H9 (cell line): ENCODE data around the gene DNAL1. TPM values are rescaled to one million over a fixed set of nuclear protein-coding genes. Genes with fewer than 3 reads are reported as not detected.

ENCODE experiments used
- DNase-seq: peaks from one replicate; pipeline ENCODE4 v3.0.0-alpha.2; 2017
- H2AFZ ChIP-seq: one replicate; pipeline ENCODE4 v1.6.1; 2013; ENCODE audit warnings: mild to moderate bottlenecking, low read length, control low read depth, moderate library complexity
- H2AK5ac ChIP-seq: 2 replicates; pipeline ENCODE4 v1.6.1; 2013; ENCODE audit warnings: low read length, control low read depth, mixed read lengths; ENCODE audit not compliant: insufficient read length
- H2BK120ac ChIP-seq: one replicate; pipeline ENCODE4 v1.6.1; 2013; ENCODE audit warnings: low read depth, mild to moderate bottlenecking, low read length, control low read depth, inconsistent platforms; ENCODE audit not compliant: poor library complexity, severe bottlenecking
- H2BK12ac ChIP-seq: 2 replicates; pipeline ENCODE4 v1.6.1; 2013; ENCODE audit warnings: low read length, control low read depth, mixed read lengths, low read depth; ENCODE audit not compliant: insufficient read length
- H2BK15ac ChIP-seq: 2 replicates; pipeline ENCODE4 v1.6.1; 2013; ENCODE audit warnings: low read depth, low read length, control low read depth
- H2BK20ac ChIP-seq: one replicate; pipeline ENCODE4 v1.6.1; 2013; ENCODE audit warnings: low read depth, mild to moderate bottlenecking, low read length, control low read depth, inconsistent platforms; ENCODE audit not compliant: poor library complexity, severe bottlenecking
- H2BK5ac ChIP-seq: 2 replicates; pipeline ENCODE4 v1.6.1; 2013; ENCODE audit warnings: low read length, control low read depth, mixed read lengths; ENCODE audit not compliant: insufficient read length
- H3K14ac ChIP-seq: 2 replicates; pipeline ENCODE4 v1.6.1; 2013; ENCODE audit warnings: low read length, control low read depth; ENCODE audit not compliant: insufficient read depth
- H3K18ac ChIP-seq: 2 replicates; pipeline ENCODE4 v1.6.1; 2013; ENCODE audit warnings: low read depth, mild to moderate bottlenecking, mixed read lengths, low read length, control low read depth; ENCODE audit not compliant: insufficient read length
- H3K23ac ChIP-seq: 2 replicates; pipeline ENCODE4 v1.6.1; 2013; ENCODE audit warnings: low read length, control low read depth, mixed read lengths, low read depth; ENCODE audit not compliant: insufficient read length
- H3K23me2 ChIP-seq: 2 replicates; pipeline ENCODE4 v1.6.1; 2013; ENCODE audit warnings: low read depth, mild to moderate bottlenecking, mixed read lengths, low read length, control low read depth; ENCODE audit not compliant: insufficient read length, poor library complexity, severe bottlenecking
- H3K27ac ChIP-seq: 2 replicates; pipeline ENCODE4 v1.5.1; 2013; ENCODE audit warnings: low read length, control low read depth, mixed read lengths, low read depth; ENCODE audit not compliant: insufficient read length
- H3K27me3 ChIP-seq: 2 replicates; pipeline ENCODE4 v1.6.1; 2013; ENCODE audit warnings: low read length, control low read depth, inconsistent platforms; ENCODE audit not compliant: insufficient read depth
- H3K4ac ChIP-seq: 2 replicates; pipeline ENCODE4 v1.6.1; 2013; ENCODE audit warnings: low read depth, mild to moderate bottlenecking, control low read depth, inconsistent platforms, low read length, moderate library complexity
- H3K4me1 ChIP-seq: 2 replicates; pipeline ENCODE4 v1.6.1; 2013; ENCODE audit warnings: low read length, control low read depth, inconsistent platforms; ENCODE audit not compliant: insufficient read depth
- H3K4me2 ChIP-seq: 2 replicates; pipeline ENCODE4 v1.6.1; 2013; ENCODE audit warnings: low read length, control low read depth, mixed read lengths; ENCODE audit not compliant: insufficient read length, insufficient read depth
- H3K56ac ChIP-seq: 2 replicates; pipeline ENCODE4 v1.6.1; 2013; ENCODE audit warnings: low read depth, mild to moderate bottlenecking, mixed read lengths, low read length, control low read depth; ENCODE audit not compliant: insufficient read length
- H3K79me1 ChIP-seq: 2 replicates; pipeline ENCODE4 v1.6.1; 2013; ENCODE audit warnings: low read depth, mild to moderate bottlenecking, moderate library complexity, low read length, control low read depth, inconsistent platforms; ENCODE audit not compliant: insufficient read depth, poor library complexity, severe bottlenecking
- H3K79me2 ChIP-seq: 2 replicates; pipeline ENCODE4 v1.6.1; 2013; ENCODE audit warnings: low read length, control low read depth, inconsistent platforms; ENCODE audit not compliant: insufficient read depth
- H3K9ac ChIP-seq: 2 replicates; pipeline ENCODE4 v1.6.1; 2013; ENCODE audit warnings: low read length, control low read depth, mixed read lengths; ENCODE audit not compliant: insufficient read length; ENCODE audit errors: extremely low read depth
- H3K9me3 ChIP-seq: one replicate; pipeline ENCODE4 v1.6.1; 2013; ENCODE audit warnings: low read depth, low read length, inconsistent platforms; ENCODE audit not compliant: control insufficient read depth
- H3T11ph ChIP-seq: one replicate; pipeline ENCODE4 v1.6.1; 2013; ENCODE audit warnings: mild to moderate bottlenecking, low read length, control low read depth, inconsistent platforms
- H4K20me1 ChIP-seq: one replicate; pipeline ENCODE4 v1.6.1; 2013; ENCODE audit not compliant: control insufficient read depth, insufficient read length, insufficient read depth
- H4K5ac ChIP-seq: 2 replicates; pipeline ENCODE4 v1.6.1; 2013; ENCODE audit warnings: low read depth, mild to moderate bottlenecking, mixed read lengths, low read length, control low read depth; ENCODE audit not compliant: insufficient read length
- H4K8ac ChIP-seq: replicated peaks from 2 replicates; pipeline ENCODE4 v1.6.1; 2013; ENCODE audit warnings: low read length, control low read depth, mixed read lengths, low read depth; ENCODE audit not compliant: insufficient read length
- H4K91ac ChIP-seq: 2 replicates; pipeline ENCODE4 v1.6.1; 2013; ENCODE audit warnings: low read depth, mild to moderate bottlenecking, moderate library complexity, mixed read lengths, low read length, control low read depth; ENCODE audit not compliant: insufficient read length
- H3K27ac Mint-ChIP-seq, 3 experiments: 2 replicates in 2 of 3; 3 replicates in 1 of 3; pipeline ENCODE4 v1.8.0; 2020 to 2021; ENCODE audit warnings: mixed read lengths in 3 of 3, mild to moderate bottlenecking in 1 of 3, moderate library complexity in 1 of 3
- H3K27me3 Mint-ChIP-seq: 2 replicates; pipeline ENCODE4 v1.8.0; 2021; ENCODE audit warnings: low read depth, mild to moderate bottlenecking, moderate library complexity, mixed read lengths
- H3K36me3 Mint-ChIP-seq, 3 experiments: 2 replicates in 2 of 3; 3 replicates in 1 of 3; pipeline ENCODE4 v1.8.0; 2020 to 2021; ENCODE audit warnings: low read depth in 3 of 3, mixed read lengths in 3 of 3; ENCODE audit not compliant: insufficient read depth in 1 of 3
- H3K4me1 Mint-ChIP-seq, 2 experiments: 2 replicates each; pipeline ENCODE4 v1.8.0; 2020; ENCODE audit warnings: mixed read lengths in 2 of 2
- H3K4me3 Mint-ChIP-seq, 2 experiments: 2 replicates in 1 of 2; 3 replicates in 1 of 2; pipeline ENCODE4 v1.8.0; 2020 to 2021; ENCODE audit warnings: mild to moderate bottlenecking in 2 of 2, mixed read lengths in 2 of 2, moderate library complexity in 1 of 2
- H3K9me3 Mint-ChIP-seq, 2 experiments: 2 replicates in 1 of 2; 3 replicates in 1 of 2; pipeline ENCODE4 v1.8.0; 2020; ENCODE audit warnings: mild to moderate bottlenecking in 2 of 2, mixed read lengths in 2 of 2, moderate library complexity in 1 of 2
- CTCF ChIP-seq: fragments of 200-600 bp; sonication (generic); conservative IDR thresholded peaks from 3 replicates; pipeline ENCODE4 v1.8.0; 2021; ENCODE audit warnings: antibody characterized with exemption, mild to moderate bottlenecking
- total RNA-seq: library from RNA; stranded (reverse); gene quantifications from 2 replicates; pipeline ENCODE4 v1.2.1, GENCODE V29; 2021

The DNAL1 gene
- total RNA-seq, 1 experiment from 2014 or later = 17.7 TPM

- H3K9me3 ChIP-seq = no peaks in the 10 kb centered on the region
- Mint-ChIP-seq H3K4me3 (no peak overlapping the region), H3K4me1 (peaks cover 0 to 5% of the 10 kb centered on the region in 2 experiments; a peak in 2 of 4 replicates), H3K9me3 (peaks cover 0 to 3% of the 10 kb centered on the region in 2 experiments; a peak in 1 of 5 replicates), H3K27ac (peak overlapping the region in 1 of 3 experiments; percentile 19; a peak in 3 of 7 replicates), H3K36me3 (peaks cover 7 to 10% (median 8%) of the 10 kb centered on the region in 3 experiments), H3K27me3 (no peaks in the 10 kb centered on the region)
- no peak overlapping the region for H2BK15ac ChIP-seq
- H3K79me1 ChIP-seq = no peaks in the 10 kb centered on the region
- H3K4me2 ChIP-seq = no peak overlapping the region
- no peak overlapping the region for H3K18ac ChIP-seq
- no peaks in the 10 kb centered on the region for H3K79me2 ChIP-seq
- H3K4me1 ChIP-seq = no peaks in the 10 kb centered on the region
- no peak overlapping the region for H2AK5ac ChIP-seq
- no peak overlapping the region for H4K91ac ChIP-seq
- no peak overlapping the region for H3K4ac ChIP-seq
- no peak overlapping the region for H3K14ac ChIP-seq
- H4K8ac ChIP-seq = no peak overlapping the region
- no peaks in the 10 kb centered on the region for H3K27me3 ChIP-seq
- H3K27ac ChIP-seq = no peak overlapping the region
- no peak overlapping the region for H2AFZ ChIP-seq
- no peak overlapping the region for H4K5ac ChIP-seq
- no peak overlapping the region for H2BK12ac ChIP-seq
- no peaks in the 10 kb centered on the region for H4K20me1 ChIP-seq
- no peak for TF ChIP-seq CTCF
- H3T11ph ChIP-seq = no peak overlapping the region
- no peak overlapping the region for H3K56ac ChIP-seq
- DNase-seq = no peak
- H3K9ac ChIP-seq = no peak overlapping the region
- no peaks in the 10 kb centered on the region for H3K23me2 ChIP-seq
- H2BK20ac ChIP-seq = no peak overlapping the region
- H3K23ac ChIP-seq = no peak overlapping the region
- H2BK5ac ChIP-seq = no peak overlapping the region
- H2BK120ac ChIP-seq = no peak overlapping the region
Measured at GRCh38 chr14:73663548-73664212, 18.9 kb downstream of the DNAL1 start.
